ENCODE data around the gene CDH4. TPM values are rescaled to one million over a fixed set of nuclear protein-coding genes. Genes with fewer than 3 reads are reported as not detected.

Gene CDH4
- total RNA-seq, 3 donors from 2014 or later (not counting 1 experiment from before 2014, with no cell fraction given) = 0.18 TPM; not detected in 2

DNA sequence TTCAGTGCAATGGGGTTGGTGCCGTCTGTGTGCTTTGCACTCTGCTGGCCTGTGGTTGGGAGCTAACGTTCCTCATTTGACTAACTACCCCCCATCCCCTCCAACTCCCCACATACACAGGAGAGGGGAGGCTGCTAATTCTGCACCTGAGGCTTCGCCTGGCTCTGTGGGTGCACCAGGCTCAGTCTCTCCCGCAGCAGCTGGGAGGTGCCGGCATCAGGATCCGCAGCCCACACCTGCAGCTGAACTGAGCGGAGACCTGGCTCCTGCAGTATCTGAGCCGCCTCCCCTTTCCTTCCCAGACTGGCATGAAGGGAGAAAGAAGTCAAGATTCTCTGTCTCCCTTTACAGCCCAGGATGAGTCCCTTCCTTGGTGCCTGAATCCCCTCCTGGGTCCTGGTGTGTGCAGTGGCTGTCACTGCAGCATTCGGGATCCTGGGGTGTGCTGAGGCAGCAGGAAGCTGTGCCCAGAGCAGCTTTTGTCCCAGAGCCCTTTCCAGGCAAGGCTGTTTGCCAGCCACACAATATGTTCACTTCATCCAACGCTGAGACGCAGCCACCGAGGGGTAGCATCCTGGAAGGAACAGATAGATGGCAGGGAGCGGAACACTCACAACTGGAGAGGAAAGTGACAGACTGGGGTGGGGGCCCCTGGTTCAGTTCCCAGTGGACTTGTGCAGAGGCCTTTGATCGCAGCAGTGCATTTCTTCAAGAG, 70.2 kb downstream of the CDH4 start:
- H3K9me3 Mint-ChIP-seq = no peaks in the 10 kb centered on the region
- intact Hi-C loops (cut with micrococcal nuclease) = no loop called here
- H3K36me3 Mint-ChIP-seq = no peaks in the 10 kb centered on the region
- DNase-seq (no peak), ATAC-seq (no peak)
- no peak for TF ChIP-seq CTCF (IDR thresholded peaks at IDR 0.05)
- WGBS (ENCODE audit: insufficient coverage) = 85% methylated on average over 14 of the region's 14 CpGs
- H3K27me3 Mint-ChIP-seq (ENCODE audit: low read depth in 2 of 2) = no peaks in the 10 kb centered on the region
- H3K4me3 ChIP-seq (ENCODE audit: low read length) = no peak overlapping the region
- H3K9me3 ChIP-seq (ENCODE audit: control insufficient read depth, insufficient read depth, low read length) = peaks cover 10% of the 10 kb centered on the region
- no peaks in the 10 kb centered on the region for H3K27me3 ChIP-seq (ENCODE audit: control insufficient read depth, insufficient read depth, low read length)
- no peak overlapping the region for H3K27ac ChIP-seq (ENCODE audit: low read length)
- H3K4me1 ChIP-seq (ENCODE audit: control insufficient read depth, insufficient read depth, low read length) = no peaks in the 10 kb centered on the region
- H3K27ac Mint-ChIP-seq = no peak overlapping the region
- H3K4me3 Mint-ChIP-seq = no peak overlapping the region
- no peaks in the 10 kb centered on the region for H3K4me1 Mint-ChIP-seq
- no peaks in the 10 kb centered on the region for H3K36me3 ChIP-seq (ENCODE audit: control insufficient read depth, insufficient read depth, low read length)

- H3K36me3 ChIP-seq (ENCODE audit: control insufficient read depth, insufficient read depth, low read length) = no peaks in the 10 kb centered on the region
- H3K4me3 Mint-ChIP-seq = no peak overlapping the region
- WGBS (ENCODE audit: insufficient coverage) = 95% methylated on average over 8 of the region's 8 CpGs
- no peak overlapping the region for H3K4me3 ChIP-seq (ENCODE audit: low read length)
- no peaks in the 10 kb centered on the region for H3K9me3 Mint-ChIP-seq
- H3K36me3 Mint-ChIP-seq = no peaks in the 10 kb centered on the region
- no peak for TF ChIP-seq CTCF (IDR thresholded peaks at IDR 0.05)
- no peak overlapping the region for H3K27ac ChIP-seq (ENCODE audit: low read length)
- peaks cover 4% of the 10 kb centered on the region for H3K9me3 ChIP-seq (ENCODE audit: control insufficient read depth, insufficient read depth, low read length)
- intact Hi-C loops (cut with micrococcal nuclease) = no loop called here
- H3K27me3 ChIP-seq (ENCODE audit: control insufficient read depth, insufficient read depth, low read length) = no peaks in the 10 kb centered on the region
- H3K4me1 Mint-ChIP-seq = no peaks in the 10 kb centered on the region
- DNase-seq (no peak), ATAC-seq (no peak)
- no peaks in the 10 kb centered on the region for H3K27me3 Mint-ChIP-seq (ENCODE audit: low read depth in 2 of 2)
- no peak overlapping the region for H3K27ac Mint-ChIP-seq
- no peaks in the 10 kb centered on the region for H3K4me1 ChIP-seq (ENCODE audit: control insufficient read depth, insufficient read depth, low read length)
These were observed 72.8 kb downstream of the CDH4 start for GRCh38 chr20:61324906-61325305.

- ATAC-seq (no peak), DNase-seq (no peak)
- Histone ChIP-seq H3K4me3 (ENCODE audit: low read length) (no peak overlapping the region), H3K27ac (ENCODE audit: low read length) (no peak overlapping the region), H3K36me3 (ENCODE audit: control insufficient read depth, insufficient read depth, low read length) (no peaks in the 10 kb centered on the region), H3K9me3 (ENCODE audit: control insufficient read depth, insufficient read depth, low read length) (peaks cover 4% of the 10 kb centered on the region), H3K27me3 (ENCODE audit: control insufficient read depth, insufficient read depth, low read length) (no peaks in the 10 kb centered on the region), H3K4me1 (ENCODE audit: control insufficient read depth, insufficient read depth, low read length) (no peaks in the 10 kb centered on the region)
- no peak overlapping the region for H3K27ac Mint-ChIP-seq
- H3K36me3 Mint-ChIP-seq = no peaks in the 10 kb centered on the region
- WGBS (ENCODE audit: insufficient coverage) = 90% methylated on average over 9 of the region's 10 CpGs
- TF ChIP-seq CTCF (IDR thresholded peaks at IDR 0.05) = no peak
- H3K4me3 Mint-ChIP-seq = no peak overlapping the region
- H3K4me1 Mint-ChIP-seq = no peaks in the 10 kb centered on the region
- no peaks in the 10 kb centered on the region for H3K27me3 Mint-ChIP-seq (ENCODE audit: low read depth in 2 of 2)
- no peaks in the 10 kb centered on the region for H3K9me3 Mint-ChIP-seq
- intact Hi-C loops (cut with micrococcal nuclease) = no loop called here
These were observed 73.7 kb downstream of the CDH4 start for GRCh38 chr20:61325718-61326117.
